Stimulated activated CD8-positive, alpha-beta memory T cell treated with anti-CD3 and anti-CD28 coated beads, Interleukin-7, amount 100 ng/mL, for 48 hours (primary cell): ENCODE measurements around the gene ANKHD1.
"Not testable (repeated sequence)": the region's sequence is repeated elsewhere in the genome, so short reads cannot be mapped to it uniquely, and the experiment has no call there.

ENCODE experiments used
- DNase-seq, 2 donors: peaks; one replicate each; pipeline ENCODE4 v3.0.0-alpha.2; 2020; ENCODE audit warnings: low read depth in 1 of 2; ENCODE audit errors: extremely low read depth in 1 of 2

ANKHD1 gene

DNA sequence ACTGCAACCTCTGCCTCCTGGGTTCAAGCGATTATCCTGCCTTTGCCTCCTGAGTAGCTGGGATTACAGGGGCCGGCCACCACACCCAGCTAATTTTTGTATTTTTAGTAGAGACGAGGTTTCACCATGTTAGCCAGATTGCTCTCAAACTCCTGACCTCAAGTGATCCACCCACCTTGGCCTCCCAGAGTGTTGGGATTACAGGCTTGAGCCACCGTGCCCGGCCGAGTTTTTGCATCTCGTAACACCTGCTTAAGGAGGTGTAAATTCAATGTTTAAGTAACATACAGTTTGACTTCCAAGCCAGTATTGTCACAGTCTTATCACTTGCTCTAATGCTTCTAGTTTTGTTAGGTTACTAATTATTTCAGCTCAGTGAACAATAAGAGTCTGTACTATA, 19.7 kb downstream of the ANKHD1 start:
- not testable (repeated sequence) for DNase-seq

DNA sequence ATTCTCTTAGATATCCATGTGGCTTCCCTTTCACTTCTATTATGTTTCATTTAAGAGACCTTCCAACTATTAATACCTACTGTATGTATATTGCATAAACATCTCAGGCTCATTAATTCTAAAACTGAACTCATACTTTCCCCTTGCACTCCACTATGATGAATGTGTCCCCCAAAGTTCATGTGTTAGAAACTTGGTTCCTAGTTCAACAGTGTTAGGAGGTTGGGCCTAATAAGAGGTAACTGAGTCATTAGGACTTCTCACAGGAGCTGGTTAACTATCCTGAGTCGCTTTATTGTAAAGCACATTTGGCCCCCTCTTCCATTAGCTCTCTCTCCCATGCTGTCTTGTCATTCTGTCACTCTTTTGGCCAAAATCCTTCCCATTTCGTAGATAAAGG, 22.0 kb downstream of the ANKHD1 start:
- DNase-seq: no peak

DNA sequence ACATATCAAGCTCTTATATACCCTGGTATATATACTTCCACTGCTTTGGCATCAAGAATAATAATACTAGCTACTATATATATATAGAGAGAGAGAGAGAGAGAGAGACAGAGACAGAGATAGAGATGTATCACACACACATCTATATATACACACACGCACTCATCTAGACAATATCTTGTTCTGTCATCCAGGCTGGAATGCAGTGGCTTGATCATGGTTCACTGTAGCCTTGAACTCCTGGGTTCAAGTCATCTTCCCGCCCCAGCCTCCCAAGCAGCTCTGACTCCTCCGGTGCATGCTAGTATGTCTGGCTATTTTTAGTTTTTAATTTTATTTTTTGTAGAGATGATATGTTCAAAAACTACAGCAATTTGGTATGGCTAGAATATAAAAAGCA, 22.5 kb downstream of the ANKHD1 start:
- DNase-seq: no peak

DNA sequence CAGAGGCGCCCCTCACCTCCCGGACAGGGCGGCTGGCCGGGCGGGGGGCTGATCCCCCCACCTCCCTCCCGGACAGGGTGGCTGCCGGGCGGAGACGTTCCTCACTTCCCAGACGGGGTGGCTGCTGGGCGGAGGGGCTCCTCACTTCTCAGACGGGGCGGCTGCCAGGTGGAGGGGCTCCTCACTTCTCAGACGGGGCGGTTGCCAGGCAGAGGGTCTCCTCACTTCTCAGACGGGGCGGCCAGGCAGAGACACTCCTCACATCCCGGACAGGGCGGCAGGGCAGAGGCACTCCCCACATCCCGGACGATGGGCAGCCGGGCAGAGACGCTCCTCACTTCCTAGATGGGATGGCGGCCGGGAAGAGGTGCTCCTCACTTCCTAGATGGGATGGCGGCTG, 26.1 kb downstream of the ANKHD1 start:
- not testable (repeated sequence) for DNase-seq

DNA sequence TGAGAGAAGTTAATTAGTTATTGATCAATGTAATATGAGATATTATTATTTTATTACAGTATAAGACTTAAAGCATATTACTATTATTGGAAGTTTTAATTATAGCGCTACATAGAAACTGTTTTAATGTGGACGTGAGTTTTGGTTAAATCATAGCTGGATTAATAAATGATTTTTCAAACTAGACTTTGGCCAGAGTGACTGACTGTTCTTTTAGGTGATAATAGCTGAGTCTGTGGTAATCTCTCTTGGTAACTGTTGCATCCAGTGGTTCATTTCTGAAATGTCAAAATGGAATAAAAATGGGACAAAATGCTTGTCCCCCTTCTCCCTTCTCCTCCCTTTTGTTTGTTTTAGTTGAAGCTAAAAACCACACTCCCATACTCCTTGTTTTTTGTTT, 28.1 kb downstream of the ANKHD1 start:
- no peak for DNase-seq

DNA sequence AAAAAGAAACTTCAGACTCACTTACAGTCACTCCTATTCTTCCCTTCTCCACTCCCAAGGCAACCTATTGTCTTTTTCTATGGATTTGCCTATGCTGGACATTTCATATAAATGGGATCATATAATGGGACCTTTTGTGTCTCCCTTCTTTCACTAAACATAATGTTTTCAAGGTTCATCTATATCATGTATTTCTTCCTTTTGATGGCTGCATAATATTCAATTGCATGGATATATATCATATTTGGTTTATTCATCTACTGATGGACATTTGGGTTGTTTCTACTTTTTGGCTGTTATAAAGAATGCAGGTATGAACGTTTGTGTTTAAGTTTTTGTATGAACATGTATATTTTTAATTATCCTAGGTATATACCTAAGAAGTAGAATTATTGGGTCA, 30.6 kb downstream of the ANKHD1 start:
- DNase-seq: no peak

DNA sequence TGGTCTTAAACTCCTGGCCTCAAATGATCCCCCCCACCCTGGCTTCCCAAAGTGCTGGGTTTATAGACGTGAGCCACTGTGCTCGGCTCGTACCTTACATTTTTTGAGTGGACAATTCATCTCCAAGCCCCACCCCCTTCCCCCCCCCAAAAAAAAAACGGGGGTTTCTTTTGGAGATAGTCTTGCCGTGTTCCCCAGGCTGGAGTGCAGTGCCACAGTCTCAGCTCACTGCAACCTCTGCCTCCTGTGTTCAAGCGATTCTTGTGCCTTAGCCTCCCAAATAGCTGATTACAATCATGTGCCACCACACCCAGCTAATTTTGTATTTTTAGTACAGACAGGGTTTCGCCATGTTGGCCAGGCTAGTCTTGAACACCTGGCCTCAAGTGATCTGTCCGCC, 31.3 kb downstream of the ANKHD1 start:
- DNase-seq: no peak

DNA sequence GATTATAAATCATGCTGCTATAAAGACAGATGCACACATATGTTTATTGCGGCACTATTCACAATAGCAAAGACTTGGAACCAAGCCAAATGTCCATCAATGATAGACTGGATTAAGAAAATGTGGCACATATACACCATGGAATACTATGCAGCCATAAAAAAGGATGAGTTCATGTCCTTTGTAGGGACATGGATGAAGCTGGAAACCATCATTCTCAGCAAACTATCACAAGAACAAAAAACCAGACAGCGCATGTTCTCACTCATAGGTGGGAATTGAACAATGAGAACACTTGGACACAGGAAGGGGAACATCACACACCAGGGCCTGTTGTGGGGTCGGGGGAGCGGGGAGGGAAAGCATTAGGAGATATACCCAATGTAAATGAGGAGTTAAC, 55.7 kb downstream of the ANKHD1 start:
- DNase-seq: not testable (repeated sequence)

DNA sequence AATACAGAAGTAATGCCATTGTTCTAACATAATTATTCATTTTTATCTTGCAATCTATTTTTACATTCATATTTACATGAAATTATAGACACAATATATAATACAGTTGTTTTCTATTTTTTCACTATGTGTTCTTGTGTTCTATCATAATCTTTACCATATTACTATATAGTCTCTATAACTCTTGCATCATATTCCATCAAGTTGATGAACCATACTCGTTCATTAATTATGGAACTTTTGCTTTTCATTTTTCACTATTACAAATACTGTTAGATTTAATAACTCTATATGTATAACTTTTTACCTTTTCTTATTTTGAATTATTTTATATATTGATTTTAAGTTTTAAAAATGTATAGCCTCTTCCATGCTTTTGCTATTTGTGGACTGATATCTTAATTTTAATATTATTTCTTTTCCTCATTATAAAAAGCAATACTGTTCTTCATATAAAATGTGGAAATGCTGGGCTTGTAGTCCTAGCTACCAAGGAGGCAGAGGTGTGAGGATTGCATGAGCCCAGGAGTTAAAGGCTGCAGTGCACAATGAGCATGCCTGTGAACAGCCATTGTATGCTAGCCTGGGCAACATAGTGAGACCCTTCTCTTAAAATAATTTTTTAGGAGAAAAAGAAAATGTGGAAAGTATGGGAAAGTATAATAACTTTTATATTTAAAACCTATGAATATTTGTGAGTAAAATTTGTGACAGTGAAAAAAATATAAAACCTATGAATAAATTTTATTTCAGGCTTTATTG, 65.5 kb downstream of the ANKHD1 start:
- no peak for DNase-seq

DNA sequence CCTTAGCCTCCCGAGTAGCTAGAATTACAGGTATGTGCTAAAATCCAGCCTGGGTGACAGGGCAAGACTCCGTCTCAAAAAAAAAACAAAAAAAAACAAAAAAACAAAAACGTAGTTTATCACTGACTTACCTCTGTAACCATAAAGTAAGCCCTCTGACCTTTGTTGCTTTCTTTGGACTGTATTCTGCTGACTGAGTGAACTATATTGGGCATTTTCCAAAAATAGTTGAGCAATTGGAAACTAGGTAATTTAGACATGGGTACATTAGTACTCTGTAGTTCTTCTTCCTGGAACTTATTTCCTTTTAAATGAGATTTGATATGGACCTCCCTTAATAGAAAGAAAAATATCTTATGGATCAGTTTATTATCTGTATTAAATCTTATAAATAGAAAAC, 66.6 kb downstream of the ANKHD1 start:
- no peak for DNase-seq

DNA sequence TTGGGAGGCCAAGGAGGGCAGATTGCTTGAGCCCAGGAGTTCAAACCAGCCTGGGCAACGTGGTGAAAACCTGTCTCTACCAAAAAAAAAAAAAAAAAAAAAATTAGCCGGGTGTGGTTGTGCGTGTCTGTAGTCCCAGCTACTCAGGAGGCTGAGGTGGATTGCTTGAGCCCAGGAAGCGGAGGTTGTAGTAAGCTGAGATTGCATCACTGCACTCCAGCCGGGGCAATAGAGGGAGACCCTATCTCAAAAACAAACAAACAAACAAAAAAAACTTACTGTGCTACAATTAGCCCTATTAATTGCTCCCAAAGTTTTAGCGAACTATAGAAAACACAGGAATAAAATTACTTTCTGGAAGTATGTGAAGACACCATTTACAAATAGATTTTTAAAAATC, 67.6 kb downstream of the ANKHD1 start:
- DNase-seq: no peak

DNA sequence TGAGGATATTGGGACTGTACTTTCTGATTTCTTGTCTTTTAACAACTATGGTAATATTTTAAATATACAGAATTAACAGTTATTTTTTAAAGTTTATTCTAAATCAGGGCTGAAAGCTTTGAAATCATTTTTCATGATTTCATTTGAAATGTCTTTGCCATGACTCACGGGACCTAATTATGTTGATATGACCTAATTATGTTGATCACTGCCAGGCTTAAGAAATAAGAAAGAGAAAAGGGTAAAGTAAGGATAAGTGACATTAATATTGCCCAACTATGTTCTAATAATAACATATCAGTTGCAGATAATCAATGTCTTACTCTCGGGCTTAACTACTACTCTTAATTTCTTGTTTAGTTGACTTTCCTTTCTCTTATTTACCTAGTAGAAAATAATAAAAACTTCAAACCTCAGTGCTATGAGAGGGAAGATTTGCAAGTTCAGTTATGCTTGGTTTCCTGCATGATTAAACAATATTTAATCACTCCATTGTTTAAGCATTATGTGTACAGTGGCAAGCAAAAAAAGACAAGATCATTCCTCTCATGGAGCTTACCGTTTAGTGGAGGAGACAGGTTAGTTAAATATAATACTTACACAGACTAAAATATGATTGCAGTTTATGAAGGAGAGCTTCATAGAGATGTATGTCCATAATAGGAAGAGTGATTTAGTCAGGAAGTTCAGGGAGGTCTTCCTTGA, 78.8 kb downstream of the ANKHD1 start:
- DNase-seq: no peak

DNA sequence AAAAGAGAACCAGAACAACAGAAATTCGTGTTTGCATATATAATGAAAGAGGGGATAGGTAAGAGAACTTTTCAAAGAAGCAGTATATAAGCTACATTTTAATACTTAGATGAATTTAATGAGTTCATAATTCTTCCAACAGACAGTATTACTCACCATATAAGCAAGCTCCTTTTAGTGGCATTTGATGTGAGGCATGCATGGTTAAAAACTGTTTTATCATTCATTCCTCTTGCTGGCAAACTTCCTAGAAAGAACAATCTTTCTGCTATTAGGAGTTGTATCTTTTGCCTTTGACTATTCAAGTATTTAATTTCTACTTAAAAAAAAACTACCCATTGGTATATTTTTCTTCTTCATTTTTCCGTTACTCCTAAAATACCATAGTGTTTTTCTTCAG, 80.1 kb downstream of the ANKHD1 start:
- DNase-seq: no peak

DNA sequence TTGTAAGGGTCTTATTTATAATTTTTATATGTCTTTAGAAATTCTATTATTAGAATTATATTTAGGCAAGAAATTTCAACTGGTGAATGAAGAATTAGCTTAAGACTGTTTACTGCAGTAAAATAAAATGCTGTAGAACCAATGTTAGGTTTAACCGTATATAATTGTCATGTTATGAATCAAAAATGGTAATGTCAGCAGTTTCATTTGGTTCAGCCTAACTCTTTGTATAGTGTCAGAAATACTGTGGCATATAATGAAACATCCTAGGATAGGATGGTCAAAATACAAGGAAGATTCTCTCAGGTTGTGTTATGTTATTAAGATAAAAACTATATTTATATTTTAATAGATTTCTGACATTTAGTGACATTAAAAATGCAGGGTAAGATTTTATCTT, 81.4 kb downstream of the ANKHD1 start:
- no peak for DNase-seq

DNA sequence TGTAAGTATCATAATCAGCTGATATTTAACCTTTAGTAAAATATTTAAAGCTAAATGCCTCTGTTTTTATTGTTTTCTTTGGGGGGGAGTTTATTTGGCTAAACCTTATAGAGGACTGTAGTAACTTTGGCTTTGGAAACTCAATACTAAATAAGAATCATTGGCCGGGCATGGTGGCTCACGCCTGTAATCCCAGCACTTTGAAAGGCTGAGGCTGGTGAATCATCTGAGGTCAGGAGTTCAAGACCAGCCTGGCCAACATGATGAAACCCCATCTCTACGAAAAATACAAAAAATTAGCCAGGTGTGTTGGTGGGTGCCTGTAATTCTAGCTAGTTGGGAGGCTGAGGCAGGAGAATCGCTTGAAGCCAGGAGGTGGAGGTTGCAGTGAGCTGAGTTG, 86.5 kb downstream of the ANKHD1 start:
- DNase-seq: not testable (repeated sequence)

DNA sequence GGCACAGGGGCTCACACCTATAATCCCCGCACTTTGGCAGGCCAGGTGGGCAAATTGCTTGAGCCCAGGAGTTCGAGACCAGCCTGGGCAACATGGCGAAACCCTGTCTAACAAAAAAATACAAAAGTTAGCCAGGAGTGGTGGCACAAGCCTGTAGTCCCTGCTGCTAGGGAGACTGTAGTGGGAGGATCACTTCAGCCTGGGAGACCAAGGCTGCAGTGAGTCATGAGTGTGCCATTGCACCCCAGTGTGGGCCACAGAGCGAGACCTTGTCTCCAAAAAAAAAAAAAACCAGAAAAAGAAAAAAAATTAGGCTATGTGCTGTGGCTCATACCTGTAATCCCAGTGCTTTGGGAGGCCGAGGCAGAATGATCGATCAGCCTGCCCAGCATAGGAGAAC, 87.3 kb downstream of the ANKHD1 start:
- no peak for DNase-seq

DNA sequence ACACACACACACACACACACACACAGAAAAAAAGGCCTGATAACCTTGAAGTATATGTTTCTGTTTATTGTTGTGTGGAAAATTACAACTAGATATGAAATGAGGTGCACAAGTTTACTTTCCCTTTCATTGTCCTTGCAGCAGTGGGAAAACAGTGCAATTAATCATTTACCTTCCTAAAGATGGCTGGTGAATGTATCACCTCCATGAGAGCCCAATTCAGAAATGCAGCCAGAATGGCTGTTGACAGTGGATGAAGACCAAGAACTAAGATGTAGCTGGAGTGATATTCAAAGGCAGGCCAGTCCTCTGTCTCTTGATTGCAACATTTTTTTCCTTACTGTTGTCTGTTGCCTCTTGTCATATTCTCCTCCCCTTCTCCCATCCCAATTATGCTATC, 96.3 kb downstream of the ANKHD1 start:
- no peak for DNase-seq

DNA sequence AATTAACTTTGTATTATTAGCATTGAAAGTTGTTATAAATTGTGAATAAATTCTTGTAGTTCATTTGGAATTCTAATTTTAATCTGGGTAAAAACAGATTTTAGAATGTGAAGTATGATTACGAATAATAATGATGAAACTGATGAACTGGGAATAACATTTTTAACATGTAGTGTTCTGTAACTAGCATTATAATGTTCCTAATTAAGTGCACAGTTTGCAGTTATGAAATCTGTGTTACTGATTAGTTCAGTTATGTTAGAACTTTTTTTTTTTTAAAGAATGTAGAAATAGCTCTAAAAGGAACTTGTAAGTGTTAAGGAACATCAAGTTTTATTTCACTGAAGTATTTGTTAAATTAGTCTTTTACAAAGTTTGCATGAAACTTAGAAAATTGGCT, 97.0 kb downstream of the ANKHD1 start:
- no peak for DNase-seq

DNA sequence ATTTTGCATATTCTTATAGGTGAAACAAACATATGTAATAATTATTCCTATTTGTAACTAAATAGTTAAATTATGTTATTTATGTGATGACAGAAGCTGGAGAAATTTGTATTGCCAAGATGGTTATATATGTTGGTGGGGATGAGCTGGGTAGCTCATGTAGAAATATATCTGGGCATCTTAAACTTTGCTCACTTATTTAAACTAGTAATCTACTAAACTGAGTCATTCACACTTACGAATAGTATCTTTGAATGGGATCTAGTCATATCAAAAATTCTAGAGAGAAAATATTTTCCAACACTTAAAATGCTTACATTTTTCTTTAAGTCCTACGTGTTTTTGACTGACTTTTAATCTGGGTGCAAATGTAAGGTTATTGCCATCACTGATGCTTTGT, 101.2 kb downstream of the ANKHD1 start:
- DNase-seq: no peak

DNA sequence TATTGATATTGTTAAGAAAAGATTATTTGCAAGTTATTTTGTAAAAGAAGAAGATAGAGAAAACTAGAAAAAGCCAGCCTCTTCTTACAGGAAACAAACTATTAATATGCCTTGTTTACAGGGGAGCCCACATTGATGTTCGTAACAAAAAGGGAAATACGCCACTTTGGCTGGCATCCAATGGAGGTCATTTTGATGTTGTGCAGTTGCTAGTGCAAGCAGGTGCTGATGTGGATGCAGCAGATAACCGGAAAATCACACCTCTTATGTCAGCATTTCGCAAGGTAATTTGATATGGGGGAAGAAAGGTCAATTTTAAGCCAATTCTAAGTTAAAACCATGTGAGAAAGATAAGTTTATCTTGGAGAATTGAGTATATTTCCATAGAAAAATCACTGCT, 108.3 kb downstream of the ANKHD1 start:
- no peak for DNase-seq

DNA sequence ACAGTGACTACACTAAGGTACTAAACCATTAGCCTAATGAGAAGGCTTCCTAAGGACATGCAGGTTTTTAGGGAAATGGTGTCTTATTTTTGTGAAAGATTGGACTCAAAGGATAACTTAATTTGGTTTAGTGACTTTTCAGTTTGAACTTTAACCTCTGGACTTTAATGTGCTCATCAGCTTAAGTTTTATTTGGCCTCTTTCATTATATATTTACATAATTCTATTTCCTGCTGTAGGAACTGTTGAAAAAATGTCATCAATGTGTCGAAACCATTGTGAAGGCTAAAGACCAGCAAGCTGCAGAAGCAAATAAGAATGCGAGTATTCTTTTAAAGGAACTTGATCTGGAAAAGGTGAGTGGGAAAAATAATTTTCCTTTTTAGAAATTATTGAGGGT, 111.5 kb downstream of the ANKHD1 start:
- no peak for DNase-seq

DNA sequence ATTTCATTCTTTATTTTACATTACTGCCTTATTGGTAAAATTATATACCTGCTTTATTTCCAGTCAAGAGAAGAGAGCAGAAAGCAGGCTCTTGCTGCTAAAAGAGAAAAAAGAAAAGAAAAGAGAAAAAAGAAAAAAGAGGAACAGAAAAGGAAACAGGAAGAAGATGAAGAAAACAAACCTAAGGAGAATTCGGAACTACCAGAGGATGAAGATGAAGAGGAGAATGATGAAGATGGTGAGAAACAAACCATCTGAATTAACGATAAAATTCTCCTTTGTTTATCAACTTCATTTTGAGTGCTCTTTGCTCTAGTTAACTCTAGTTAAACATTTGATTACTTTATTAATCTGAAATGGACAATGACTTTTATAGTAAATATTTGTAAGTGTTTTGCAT, 122.4 kb downstream of the ANKHD1 start:
- no peak for DNase-seq

DNA sequence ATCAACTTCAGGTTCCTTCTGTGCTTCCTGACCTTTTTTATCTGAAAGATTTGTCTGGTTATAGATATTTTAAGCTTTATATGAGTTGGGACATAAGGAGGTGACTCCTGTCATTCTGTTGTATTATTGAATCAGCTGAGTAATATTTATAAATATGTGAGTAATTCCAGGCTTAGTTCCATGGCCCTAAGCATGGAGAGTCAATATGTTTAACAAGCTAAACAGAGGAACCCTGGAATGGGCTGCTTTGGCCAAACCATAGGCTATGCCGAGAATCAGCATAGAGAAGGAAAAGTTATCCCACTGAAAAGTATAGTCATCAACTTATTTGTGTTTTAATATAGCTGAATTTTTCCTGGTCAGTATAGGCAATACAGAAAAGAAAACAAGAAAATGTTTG, 138.6 kb downstream of the ANKHD1 start:
- no peak for DNase-seq
